ENCODE measurements around the gene OLFML2A. TPM values are rescaled to one million over a fixed set of nuclear protein-coding genes. Genes with fewer than 3 reads are reported as not detected.

The OLFML2A gene
- total and polyA plus RNA-seq, 12 donors = 1.7 to 21.4 (median 7.3) TPM

DNA sequence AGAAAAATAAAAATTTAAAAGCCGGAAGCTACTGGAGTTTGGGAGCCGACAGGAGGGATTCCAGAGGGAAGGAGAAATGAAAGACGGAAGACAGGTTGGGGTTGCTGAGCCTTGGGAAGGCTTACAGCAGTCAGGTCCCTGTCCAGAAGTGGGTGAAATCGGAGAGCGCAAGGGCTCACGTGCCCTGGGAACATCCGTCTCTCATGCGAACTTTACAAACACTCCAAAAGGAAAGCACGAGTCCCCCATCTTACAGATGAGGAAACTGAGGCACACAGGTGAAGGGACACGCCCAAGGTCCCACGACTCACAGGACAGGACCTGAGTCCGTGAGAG, 347 bp upstream of the OLFML2A start:
- no peaks in the 10 kb centered on the region for H3K9me3 ChIP-seq (replicated peaks in 1 of 3)
- WGBS, 4 donors = 6 to 24% (median 14%) methylated on average over 7 to 12 of the region's 12 CpGs
- H3K4me1 ChIP-seq (replicated peaks in 1 of 2) = peaks cover 10 to 11% of the 10 kb centered on the region in 2 donors
- peak overlapping the region in 2 of 4 donors; percentile 26 to 58 for H3K4me3 ChIP-seq
- TF ChIP-seq POLR2A (IDR thresholded peaks at IDR 0.05) = no peak
- TF ChIP-seq, protein P1, sequence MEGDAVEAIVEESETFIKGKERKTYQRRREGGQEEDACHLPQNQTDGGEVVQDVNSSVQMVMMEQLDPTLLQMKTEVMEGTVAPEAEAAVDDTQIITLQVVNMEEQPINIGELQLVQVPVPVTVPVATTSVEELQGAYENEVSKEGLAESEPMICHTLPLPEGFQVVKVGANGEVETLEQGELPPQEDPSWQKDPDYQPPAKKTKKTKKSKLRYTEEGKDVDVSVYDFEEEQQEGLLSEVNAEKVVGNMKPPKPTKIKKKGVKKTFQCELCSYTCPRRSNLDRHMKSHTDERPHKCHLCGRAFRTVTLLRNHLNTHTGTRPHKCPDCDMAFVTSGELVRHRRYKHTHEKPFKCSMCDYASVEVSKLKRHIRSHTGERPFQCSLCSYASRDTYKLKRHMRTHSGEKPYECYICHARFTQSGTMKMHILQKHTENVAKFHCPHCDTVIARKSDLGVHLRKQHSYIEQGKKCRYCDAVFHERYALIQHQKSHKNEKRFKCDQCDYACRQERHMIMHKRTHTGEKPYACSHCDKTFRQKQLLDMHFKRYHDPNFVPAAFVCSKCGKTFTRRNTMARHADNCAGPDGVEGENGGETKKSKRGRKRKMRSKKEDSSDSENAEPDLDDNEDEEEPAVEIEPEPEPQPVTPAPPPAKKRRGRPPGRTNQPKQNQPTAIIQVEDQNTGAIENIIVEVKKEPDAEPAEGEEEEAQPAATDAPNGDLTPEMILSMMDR (IDR thresholded peaks at IDR 0.05) = no peak
- peak overlapping the region in 1 of 5 donors; percentile 46 for H3K27ac ChIP-seq
- H3K36me3 ChIP-seq (replicated peaks in 1 of 2) = no peaks in the 10 kb centered on the region
- peaks cover 12% of the 10 kb centered on the region for H3K27me3 ChIP-seq
- intact Hi-C loops (cut with DNase I) = loop anchor here (10.0 kb wide), 1 partner anchor 598 kb away; no protein-coding TSS in a partner anchor
- peak in 2 of 7 donors; percentile 16 to 46 for DNase-seq

DNA sequence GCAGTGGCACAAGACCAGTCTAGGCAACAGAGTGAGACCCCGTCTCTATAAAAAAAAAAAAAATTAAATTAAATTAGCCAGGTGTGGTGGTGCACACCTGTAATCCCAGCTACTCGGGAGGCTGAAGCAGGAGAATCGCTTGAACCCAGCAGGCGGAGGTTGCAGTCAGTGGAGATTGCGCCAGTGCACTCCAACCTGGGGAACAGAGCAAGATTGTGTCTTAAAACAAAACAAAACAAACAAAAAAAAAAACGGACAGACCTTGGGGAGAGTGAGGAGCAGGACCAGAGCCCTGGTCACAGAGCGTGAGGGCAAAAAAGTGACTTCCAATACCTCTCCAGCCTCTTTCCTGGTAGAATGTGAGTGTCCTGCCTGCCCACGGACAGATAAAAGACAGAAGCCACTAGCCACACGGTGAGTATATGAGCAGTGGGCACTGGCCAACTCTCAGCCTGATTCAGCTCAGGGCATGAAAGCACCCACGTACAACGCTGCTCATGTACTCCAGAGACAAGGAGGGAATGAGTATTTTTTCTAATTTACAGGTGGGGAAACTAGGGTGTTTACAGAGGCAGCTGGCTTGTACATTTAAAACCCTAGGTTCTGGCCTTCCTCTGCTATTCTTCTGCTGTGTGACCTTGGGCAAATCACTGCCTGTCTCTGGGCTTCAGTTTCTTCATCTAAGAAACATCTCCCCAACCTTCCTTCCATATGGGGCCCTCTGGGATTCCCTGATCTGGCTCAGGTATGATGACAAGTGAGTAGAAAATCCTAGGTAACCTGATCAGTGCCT, 1.8 kb downstream of the OLFML2A start:
- Histone ChIP-seq H3K9me3 (replicated peaks in 1 of 3) (no peaks in the 10 kb centered on the region), H3K4me1 (replicated peaks in 1 of 2) (peaks cover 8 to 10% of the 10 kb centered on the region in 2 donors), H3K4me3 (no peak overlapping the region), H3K27me3 (peaks cover 12% of the 10 kb centered on the region), H3K36me3 (replicated peaks in 1 of 2) (no peaks in the 10 kb centered on the region), H3K27ac (no peak overlapping the region)
- peak in 3 of 7 donors; percentile 5 to 30 (median 11) for DNase-seq
- WGBS, 4 donors = 75 to 84% (median 79%) methylated on average over 11 of the region's 11 CpGs
- TF ChIP-seq, protein P1 (IDR thresholded peaks at IDR 0.05) = no peak
- no peak for TF ChIP-seq POLR2A (IDR thresholded peaks at IDR 0.05)
- intact Hi-C loops (cut with DNase I) = loop anchor here (10.0 kb wide), 1 partner anchor 596 kb away; no protein-coding TSS in a partner anchor

DNA sequence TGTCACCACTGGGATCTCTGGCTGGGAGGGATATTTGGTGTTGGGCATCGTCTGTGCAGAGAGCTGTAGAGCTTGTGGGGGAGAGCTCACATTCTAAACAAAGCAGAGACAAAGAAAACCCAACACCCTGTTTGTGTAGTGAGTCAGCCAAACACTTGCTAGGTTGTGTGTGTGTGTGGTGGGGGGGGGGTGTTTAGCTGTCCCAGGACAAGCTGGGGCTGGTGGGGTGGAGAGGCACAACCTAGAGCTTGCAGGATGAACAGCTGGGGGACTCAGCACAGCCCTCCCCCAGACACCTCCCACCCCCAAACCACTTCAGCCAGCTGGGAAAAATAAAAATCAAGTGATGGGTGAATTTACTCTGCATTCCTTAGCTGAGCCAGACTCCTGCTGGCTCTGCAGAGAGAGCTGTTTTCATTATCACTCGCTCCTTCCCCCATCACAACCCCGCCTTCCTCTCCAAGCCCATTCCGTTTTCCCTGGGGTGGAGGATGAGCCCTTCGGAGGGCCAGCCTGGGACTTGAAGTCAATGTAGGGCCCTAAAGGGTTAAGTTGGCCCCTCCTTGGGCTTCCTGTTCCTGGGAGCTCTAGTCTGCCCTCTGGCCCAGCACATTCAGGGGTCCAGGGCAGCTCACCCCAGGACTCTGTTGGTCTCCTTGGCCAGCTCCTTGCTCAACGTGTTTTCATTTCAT, 2.6 kb downstream of the OLFML2A start:
- peaks cover 8 to 10% of the 10 kb centered on the region in 2 donors for H3K4me1 ChIP-seq (replicated peaks in 1 of 2)
- WGBS, 4 donors = 57 to 64% (median 63%) methylated on average over 5 to 6 of the region's 6 CpGs
- TF ChIP-seq, protein P1 (IDR thresholded peaks at IDR 0.05) = no peak
- no peak for TF ChIP-seq POLR2A (IDR thresholded peaks at IDR 0.05)
- DNase-seq = peak in 3 of 7 donors; percentile 14 to 42 (median 18)
- peak overlapping the region in 1 of 5 donors; percentile 62 for H3K27ac ChIP-seq
- intact Hi-C loops (cut with DNase I) = loop anchor here (10.0 kb wide), 1 partner anchor 595 kb away; no protein-coding TSS in a partner anchor
- H3K27me3 ChIP-seq = peaks cover 12% of the 10 kb centered on the region
- H3K36me3 ChIP-seq (replicated peaks in 1 of 2) = no peaks in the 10 kb centered on the region
- no peak overlapping the region for H3K4me3 ChIP-seq
- H3K9me3 ChIP-seq (replicated peaks in 1 of 3) = no peaks in the 10 kb centered on the region

DNA sequence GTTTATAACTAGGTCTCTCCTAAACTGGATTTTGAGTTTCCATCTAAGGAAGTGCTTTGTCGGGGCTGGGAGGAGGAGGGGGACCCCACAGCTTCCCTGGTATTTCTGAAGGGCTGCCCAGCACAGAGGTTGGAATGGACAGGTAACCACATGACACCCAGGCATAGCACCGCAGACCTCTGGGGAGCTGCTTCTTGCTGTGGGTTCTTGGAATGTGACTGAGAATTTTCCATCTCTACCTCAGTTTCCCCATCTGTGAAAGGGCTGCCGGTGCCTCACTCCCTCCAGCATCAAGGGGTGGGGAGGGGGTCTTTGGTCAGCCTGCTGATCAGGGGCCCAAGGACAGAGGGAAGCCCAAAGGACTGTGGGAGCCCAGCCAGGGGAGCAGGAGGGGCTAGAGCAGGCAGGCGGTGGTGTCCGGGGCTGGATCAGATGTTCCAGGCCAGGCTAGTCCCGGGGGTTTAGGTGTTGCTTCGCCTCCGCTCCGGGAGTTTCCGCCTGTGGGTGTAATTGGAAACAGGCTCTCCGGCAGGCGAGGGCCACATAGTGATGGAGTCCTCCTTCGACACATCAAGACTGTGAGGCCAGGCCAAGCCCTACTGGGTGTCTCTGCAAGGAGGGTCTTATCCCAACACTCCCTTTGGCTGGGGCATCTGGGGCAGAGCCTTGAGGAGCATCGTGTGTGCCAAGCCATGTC, 3.3 kb downstream of the OLFML2A start:
- Histone ChIP-seq H3K4me3 (no peak overlapping the region), H3K27ac (peak overlapping the region in 1 of 5 donors; percentile 62), H3K36me3 (replicated peaks in 1 of 2) (no peaks in the 10 kb centered on the region), H3K27me3 (peaks cover 12% of the 10 kb centered on the region), H3K4me1 (replicated peaks in 1 of 2) (peaks cover 8 to 10% of the 10 kb centered on the region in 2 donors), H3K9me3 (replicated peaks in 1 of 3) (no peaks in the 10 kb centered on the region)
- 57 to 81% (median 73%) methylated on average over 2 to 14 of the region's 14 CpGs for WGBS, 4 donors
- DNase-seq = peak in 3 of 7 donors; percentile 14 to 46 (median 18)
- TF ChIP-seq, protein P1 (IDR thresholded peaks at IDR 0.05) = no peak
- no peak for TF ChIP-seq POLR2A (IDR thresholded peaks at IDR 0.05)
- intact Hi-C loops (cut with DNase I) = no loop called here
